H1 (cell line): Measurements from ENCODE around the gene ADD2. TPM values are rescaled to one million over a fixed set of nuclear protein-coding genes. Genes with fewer than 3 reads are reported as not detected.
A peak's percentile ranks its signal among the peaks of the same experiment; 100 is the strongest.

Experiments used
- BACH1 ChIP-seq: IDR thresholded peaks from 2 replicates; pipeline ENCODE4 v1.6.1; 2012; ENCODE audit warnings: low read length, improper control_type of control experiment
- JUN ChIP-seq: IDR thresholded peaks from 2 replicates; pipeline ENCODE4 v1.6.1; 2011; ENCODE audit warnings: low read depth, mild to moderate bottlenecking, improper control_type of control experiment, low read length
- JUND ChIP-seq: IDR thresholded peaks from 2 replicates; pipeline ENCODE4 v1.6.1; 2011; ENCODE audit warnings: mild to moderate bottlenecking, improper control_type of control experiment, low read length
- KDM4A ChIP-seq: IDR thresholded peaks from one replicate; pipeline ENCODE4 v1.7.1; 2012; ENCODE audit warnings: low read depth, mild to moderate bottlenecking, moderate library complexity, low read length, inconsistent platforms; ENCODE audit not compliant: severe bottlenecking
- RAD21 ChIP-seq, 2 experiments: IDR thresholded peaks in 1 of 2; conservative IDR thresholded peaks in 1 of 2; 2 replicates each; pipeline ENCODE4 v1.6.1; 2011; ENCODE audit warnings: low read depth in 2 of 2, low read length in 2 of 2, improper control_type of control experiment in 1 of 2, inconsistent platforms in 1 of 2, mild to moderate bottlenecking in 1 of 2, moderate library complexity in 1 of 2
- RXRA ChIP-seq: IDR thresholded peaks from 2 replicates; pipeline ENCODE4 v1.6.1; 2011; ENCODE audit warnings: low read depth, mild to moderate bottlenecking, low read length, moderate library complexity; ENCODE audit not compliant: insufficient read depth
- TEAD4 ChIP-seq: IDR thresholded peaks from 2 replicates; pipeline ENCODE4 v1.6.1; 2012; ENCODE audit warnings: low read depth, low read length, inconsistent platforms, mixed read lengths
- YY1 ChIP-seq: IDR thresholded peaks from 2 replicates; pipeline ENCODE4 v1.6.1; 2011; ENCODE audit warnings: low read depth, mild to moderate bottlenecking, low read length
- ZNF274 ChIP-seq: IDR thresholded peaks from 2 replicates; pipeline ENCODE4 v1.7.0; 2012; ENCODE audit warnings: low read length, borderline replicate concordance; ENCODE audit errors: extremely low read depth
- polyA plus RNA-seq, 7 experiments: library from polyadenylated mRNA; depleted of rRNA in 3 of 7; stranded (reverse) in 5 of 7; unstranded in 2 of 7; fragments of >200 nt in 5 of 7; fragments of 200-250 nt in 2 of 7; gene quantifications; 1 replicate in 5 of 7; 2 replicates in 1 of 7; 4 replicates in 1 of 7; pipeline versions ENCODE4 v1.2.1 to v1.2.3, GENCODE V29; 2011 to 2013; ENCODE audit warnings: missing spikeins in 2 of 7, mixed read lengths in 2 of 7
- total RNA-seq: library from RNA; stranded (reverse); fragmentation: NEBNext Ultra II Directional; extraction: Animal tissue kit (Norgen Biotek cat#: 25700); gene quantifications from 2 replicates; pipeline ENCODE4 v1.2.1, GENCODE V29; 2021
- TF ChIP-seq, protein P1 (sequence below): IDR thresholded peaks from 2 replicates; pipeline ENCODE4 v1.6.1; 2011; ENCODE audit warnings: low read depth, mild to moderate bottlenecking, low read length; ENCODE audit not compliant: insufficient read depth

ADD2 gene
- total and polyA plus RNA-seq, 2 of the 8 experiments (the other 6 are each of a cell fraction or from before 2014, with no cell fraction given): 58.5 to 170 TPM

DNA sequence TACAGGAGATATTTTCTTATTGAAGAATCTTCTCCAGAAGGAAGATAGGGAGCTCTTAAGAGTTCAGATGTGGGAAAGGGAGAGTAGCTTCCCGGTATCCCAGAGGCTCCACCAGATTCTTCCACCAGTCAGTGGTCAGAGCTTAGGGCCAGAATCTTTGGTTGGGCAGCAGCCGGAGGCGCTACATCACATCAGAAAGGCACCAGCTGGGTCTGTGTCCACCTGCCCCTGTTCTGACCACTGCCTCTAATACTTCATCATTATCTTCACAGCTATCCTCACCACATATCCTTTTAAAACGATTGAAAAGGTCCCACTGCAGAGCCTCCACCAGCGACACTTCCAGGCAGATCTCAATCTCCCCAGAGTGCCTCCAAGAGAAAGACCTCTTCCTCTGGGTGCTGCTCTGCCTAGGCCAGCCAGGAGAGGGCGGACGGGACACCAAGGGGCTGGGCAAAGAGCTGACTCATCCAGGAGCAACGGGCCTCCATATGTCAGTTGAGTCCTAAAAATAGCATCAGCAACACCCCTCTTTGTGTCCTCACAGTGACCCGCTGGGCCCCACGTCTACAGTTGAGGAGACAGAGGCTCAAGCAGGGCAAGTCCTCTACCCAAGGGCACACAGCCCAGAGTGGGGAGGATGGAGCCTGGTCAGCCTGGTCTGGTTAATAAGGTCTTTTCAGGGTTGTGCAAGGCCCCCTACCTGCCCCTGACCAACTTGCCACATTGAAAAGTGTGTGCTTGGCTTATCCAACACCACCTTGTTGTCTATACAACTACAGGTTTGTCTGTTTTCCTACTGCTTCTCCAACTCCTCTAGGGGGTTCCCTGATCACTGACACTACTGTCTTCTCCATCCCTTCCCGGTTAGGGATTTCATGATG is 81.2 kb downstream of the ADD2 start (continued):
- TF ChIP-seq ZNF274: no peak
- TF ChIP-seq, protein P1, sequence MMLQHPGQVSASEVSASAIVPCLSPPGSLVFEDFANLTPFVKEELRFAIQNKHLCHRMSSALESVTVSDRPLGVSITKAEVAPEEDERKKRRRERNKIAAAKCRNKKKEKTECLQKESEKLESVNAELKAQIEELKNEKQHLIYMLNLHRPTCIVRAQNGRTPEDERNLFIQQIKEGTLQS: peak; percentile 56; the same call in 1 of the 2 replicates
- TF ChIP-seq RAD21 (IDR thresholded peaks at IDR 0.05 in 1 of 2, conservative IDR thresholded peaks at IDR 0.05 in 1 of 2; ENCODE audit: low read depth in 2 of 2, low read length in 2 of 2): peak; percentile 75 to 84
- TF ChIP-seq BACH1: peak; percentile 98
- TF ChIP-seq JUND: peak; percentile 94
- TF ChIP-seq YY1: 0 out of 2 replicates have a peak, but pooled peaks have one; percentile 30
- TF ChIP-seq JUN: peak; percentile 75; the same call in 1 of the 2 replicates
- TF ChIP-seq KDM4A: no peak
- TF ChIP-seq RXRA: no peak
- TF ChIP-seq TEAD4: no peak
